Measurements from ENCODE around the gene EEFSEC.

EEFSEC gene

GRCh38 chr3:128218548-128219257 lies 65.4 kb downstream of the EEFSEC start:
- TF ChIP-seq CTCF (IDR thresholded peaks at IDR 0.05; ENCODE audit: low read depth, low read length): no peak
- no peak overlapping the region for H3K4me3 ChIP-seq (ENCODE audit: low read depth, low read length)

DNA sequence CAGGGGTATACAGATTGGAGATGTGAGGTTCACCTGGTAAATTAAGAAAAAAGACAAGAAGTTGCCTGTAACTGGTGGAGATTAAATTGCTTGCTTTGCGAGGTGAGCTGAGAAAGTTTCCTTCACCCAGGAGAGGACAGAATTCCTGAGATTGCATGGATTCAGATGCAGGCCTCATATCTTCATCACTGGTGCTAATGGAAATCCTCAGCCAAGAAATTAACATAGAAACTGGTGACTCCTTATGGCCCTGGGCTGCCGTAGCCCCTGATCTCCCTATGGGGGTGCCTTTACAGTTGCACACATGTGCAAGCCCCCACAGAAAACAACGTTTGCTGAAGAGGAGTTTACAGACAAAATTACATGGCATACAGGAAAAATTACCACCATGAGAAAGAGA lies 68.0 kb downstream of the EEFSEC start:
- TF ChIP-seq CTCF (IDR thresholded peaks at IDR 0.05; ENCODE audit: low read depth, low read length): no peak
- H3K4me3 ChIP-seq (ENCODE audit: low read depth, low read length): no peak overlapping the region

- TF ChIP-seq CTCF (IDR thresholded peaks at IDR 0.05; ENCODE audit: low read depth, low read length): no peak
Measured at GRCh38 chr3:128222796-128223385, 69.6 kb downstream of the EEFSEC start.

DNA sequence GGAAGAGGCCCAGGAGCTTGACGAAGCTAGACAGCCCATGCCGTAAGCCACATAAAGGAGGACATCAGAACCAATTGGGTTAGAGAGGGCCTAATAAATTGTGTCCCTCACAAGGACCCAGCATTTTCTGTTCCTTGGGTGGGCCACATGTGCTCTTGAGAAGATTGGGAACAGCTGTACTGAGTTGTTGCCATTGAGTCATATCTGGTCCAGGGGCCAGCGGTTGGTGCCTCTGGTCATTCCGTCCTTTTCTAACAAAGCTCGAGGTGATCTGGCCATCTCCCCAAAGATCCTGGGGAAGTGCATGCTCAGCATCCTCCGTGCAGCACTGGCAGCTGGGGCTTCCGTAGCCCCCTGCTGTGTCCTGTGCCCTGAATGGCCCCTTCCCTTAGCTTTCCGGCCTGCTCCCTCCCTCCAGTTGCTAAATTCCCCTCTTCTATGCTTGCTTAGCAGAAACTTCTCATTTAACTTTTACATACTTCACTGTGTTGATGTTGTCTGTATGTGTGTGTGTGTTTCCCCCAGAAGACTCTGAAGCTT lies 73.0 kb downstream of the EEFSEC start:
- H3K4me3 ChIP-seq (ENCODE audit: low read depth, low read length): no peak overlapping the region
- TF ChIP-seq CTCF (IDR thresholded peaks at IDR 0.05; ENCODE audit: low read depth, low read length): no peak

More at GRCh38 chr3:128222796-128223385, 69.6 kb downstream of the EEFSEC start:
- H3K4me3 ChIP-seq (ENCODE audit: low read depth, low read length): no peak overlapping the region

- TF ChIP-seq CTCF (IDR thresholded peaks at IDR 0.05; ENCODE audit: low read depth, low read length): peak; percentile 56
- H3K4me3 ChIP-seq (ENCODE audit: low read depth, low read length): no peak overlapping the region
Measured at GRCh38 chr3:128226795-128227395, 73.6 kb downstream of the EEFSEC start.

DNA sequence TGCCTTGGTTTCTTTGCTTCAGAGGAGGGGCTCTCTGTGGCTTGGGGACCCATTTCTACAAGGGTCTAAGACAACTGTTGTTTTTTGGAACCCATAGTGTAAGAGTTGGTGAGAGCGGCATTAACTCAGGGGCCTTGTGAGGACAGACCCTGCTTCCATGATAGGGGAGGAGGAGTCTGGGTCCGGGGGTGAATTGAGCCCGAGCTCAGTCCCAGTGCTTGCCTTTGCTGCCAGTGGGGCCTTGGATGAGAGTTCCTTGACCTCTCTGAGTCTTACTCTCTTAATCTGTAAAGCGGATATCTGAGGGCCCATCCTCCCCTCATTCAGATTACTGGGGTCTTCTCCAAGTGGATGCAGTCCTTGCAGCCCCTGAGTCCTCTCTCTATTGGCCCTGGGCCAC lies 74.2 kb downstream of the EEFSEC start:
- TF ChIP-seq CTCF (IDR thresholded peaks at IDR 0.05; ENCODE audit: low read depth, low read length): no peak

More for the DNA sequence above, 74.2 kb downstream of the EEFSEC start:
- no peak overlapping the region for H3K4me3 ChIP-seq (ENCODE audit: low read depth, low read length)

All from WI38 (cell line).